ENCODE results near the gene ZNF592.

ZNF592 gene

GRCh38 chr15:84811151-84811550, 62.8 kb downstream of the ZNF592 start:
- FAIRE-seq: no peak

- no peak for FAIRE-seq
Measured at GRCh38 chr15:84811828-84812227, 63.4 kb downstream of the ZNF592 start.

- no peak for FAIRE-seq
Measured at GRCh38 chr15:84812842-84813241, 64.5 kb downstream of the ZNF592 start.

GRCh38 chr15:84813435-84813834, 65.0 kb downstream of the ZNF592 start:
- no peak for FAIRE-seq

GRCh38 chr15:84813931-84814330, 65.5 kb downstream of the ZNF592 start:
- no peak for FAIRE-seq

GRCh38 chr15:84814916-84815315, 66.5 kb downstream of the ZNF592 start:
- no peak for FAIRE-seq

- FAIRE-seq: no peak
Measured at GRCh38 chr15:84816694-84817465, 68.5 kb downstream of the ZNF592 start, which contains the start of gene ALPK3. Gene ALPK3 (plus strand): TSS chr15:84817356. CDS start chr15:84817453, 97 bp downstream.

- no peak for FAIRE-seq
Measured at GRCh38 chr15:84817466-84818081, 69.2 kb downstream of the ZNF592 start.

GRCh38 chr15:84818261-84819131, 70.1 kb downstream of the ZNF592 start:
- no peak for FAIRE-seq

GRCh38 chr15:84819291-84819768, 70.9 kb downstream of the ZNF592 start:
- FAIRE-seq: no peak

- no peak for FAIRE-seq
Measured at GRCh38 chr15:84819791-84820190, 71.4 kb downstream of the ZNF592 start.

- FAIRE-seq: no peak
Measured at GRCh38 chr15:84821501-84822021, 73.2 kb downstream of the ZNF592 start.

GRCh38 chr15:84822653-84823281, 74.4 kb downstream of the ZNF592 start:
- FAIRE-seq: no peak

- FAIRE-seq: no peak
Measured at GRCh38 chr15:84823282-84823878, 75.0 kb downstream of the ZNF592 start.

- FAIRE-seq: no peak
Measured at GRCh38 chr15:84824260-84825007, 76.0 kb downstream of the ZNF592 start.

GRCh38 chr15:84826369-84826823, 78.0 kb downstream of the ZNF592 start:
- no peak for FAIRE-seq

- no peak for FAIRE-seq
Measured at GRCh38 chr15:84827246-84827645, 78.9 kb downstream of the ZNF592 start.

- FAIRE-seq: no peak
Measured at GRCh38 chr15:84828086-84828908, 79.9 kb downstream of the ZNF592 start.

GRCh38 chr15:84829428-84829827, 81.0 kb downstream of the ZNF592 start:
- FAIRE-seq: no peak

GRCh38 chr15:84830036-84830435, 81.6 kb downstream of the ZNF592 start:
- no peak for FAIRE-seq
